ENCODE measurements around the gene BICC1. TPM values are rescaled to one million over a fixed set of nuclear protein-coding genes. Genes with fewer than 3 reads are reported as not detected.

Gene BICC1
- total RNA-seq, 1 experiment from 2014 or later: 0.57 TPM

GRCh38 chr10:58740620-58741369 lies 228.1 kb downstream of the BICC1 start:
- Histone ChIP-seq H4K91ac (ENCODE audit: insufficient read length, low read depth, low read length) (no peak overlapping the region), H3K79me1 (ENCODE audit: insufficient read depth, low read depth, low read length, poor library complexity, severe bottlenecking) (no peaks in the 10 kb centered on the region), H4K8ac (replicated peaks; ENCODE audit: insufficient read length, low read depth, low read length) (no peak overlapping the region), H4K20me1 (ENCODE audit: control insufficient read depth, insufficient read depth, insufficient read length) (no peaks in the 10 kb centered on the region), H2BK120ac (ENCODE audit: low read depth, low read length, poor library complexity, severe bottlenecking) (no peak overlapping the region), H3K9ac (ENCODE audit: extremely low read depth, insufficient read length, low read length) (no peak overlapping the region), H3K9me3 (ENCODE audit: control insufficient read depth, low read depth, low read length) (no peaks in the 10 kb centered on the region), H2BK15ac (ENCODE audit: low read depth, low read length) (no peak overlapping the region), H3K4ac (ENCODE audit: low read depth, low read length) (no peak overlapping the region), H2BK5ac (ENCODE audit: insufficient read length, low read length) (no peak overlapping the region), H3K27ac (ENCODE audit: insufficient read length, low read depth, low read length) (no peak overlapping the region), H3K56ac (ENCODE audit: insufficient read length, low read depth, low read length) (no peak overlapping the region), H2BK12ac (ENCODE audit: insufficient read length, low read depth, low read length) (no peak overlapping the region), H3K18ac (ENCODE audit: insufficient read length, low read depth, low read length) (no peak overlapping the region), H3T11ph (ENCODE audit: low read length) (no peak overlapping the region), H3K79me2 (ENCODE audit: insufficient read depth, low read length) (no peaks in the 10 kb centered on the region), H2BK20ac (ENCODE audit: low read depth, low read length, poor library complexity, severe bottlenecking) (no peak overlapping the region), H3K14ac (ENCODE audit: insufficient read depth, low read length) (no peak overlapping the region), H3K27me3 (ENCODE audit: insufficient read depth, low read length) (no peaks in the 10 kb centered on the region), H2AFZ (ENCODE audit: low read length) (no peak overlapping the region), H3K23me2 (ENCODE audit: insufficient read length, low read depth, low read length, poor library complexity, severe bottlenecking) (no peaks in the 10 kb centered on the region), H3K4me2 (ENCODE audit: insufficient read depth, insufficient read length, low read length) (no peak overlapping the region), H3K23ac (ENCODE audit: insufficient read length, low read depth, low read length) (no peak overlapping the region), H2AK5ac (ENCODE audit: insufficient read length, low read length) (no peak overlapping the region), H4K5ac (ENCODE audit: insufficient read length, low read depth, low read length) (no peak overlapping the region), H3K4me1 (ENCODE audit: insufficient read depth, low read length) (no peaks in the 10 kb centered on the region)
- WGBS (ENCODE audit: extremely low coverage, insufficient read length, low lambda C conversion rate): no CpG with 5 or more reads among the region's 11 CpGs
- H3K36me3 Mint-ChIP-seq (ENCODE audit: insufficient read depth in 1 of 3, low read depth in 3 of 3): no peaks in the 10 kb centered on the region
- TF ChIP-seq CTCF (conservative IDR thresholded peaks at IDR 0.05): no peak
- no peaks in the 10 kb centered on the region for H3K27me3 Mint-ChIP-seq (ENCODE audit: low read depth)
- DNase-seq: no peak
- peaks cover 2% of the 10 kb centered on the region in 2 experiments; a peak in 2 of 4 replicates for H3K4me1 Mint-ChIP-seq
- peaks cover 1 to 3% of the 10 kb centered on the region in 2 experiments; a peak in 2 of 5 replicates for H3K9me3 Mint-ChIP-seq
- no peak overlapping the region for H3K4me3 Mint-ChIP-seq
- no peak overlapping the region for H3K27ac Mint-ChIP-seq

Data from H9 (cell line).